CD14-positive monocyte (primary cell): Measurements from ENCODE around the gene ZNF697. TPM values are rescaled to one million over a fixed set of nuclear protein-coding genes. Genes with fewer than 3 reads are reported as not detected.
"Not testable (repeated sequence)": the region's sequence is repeated elsewhere in the genome, so short reads cannot be mapped to it uniquely, and the experiment has no call there.

Experiments used
- DNase-seq, 3 donors: peaks; one replicate each; pipeline ENCODE4 v3.0.0-alpha.2; 2011 to 2022
- H2AFZ ChIP-seq: 2 replicates; pipeline ENCODE4 v1.6.0; 2012; ENCODE audit warnings: mild to moderate bottlenecking, low read depth, low read length, inconsistent platforms; ENCODE audit not compliant: insufficient read depth, poor library complexity, severe bottlenecking
- H3K27ac ChIP-seq, 2 donors: 1 replicate in 1 of 2; 2 replicates in 1 of 2; pipeline ENCODE4 v1.5.1; 2012 to 2013; ENCODE audit warnings: low read length in 2 of 2, control low read depth in 1 of 2, inconsistent platforms in 1 of 2, low read depth in 1 of 2, mild to moderate bottlenecking in 1 of 2
- H3K27me3 ChIP-seq, 2 donors: one replicate each; pipeline versions ENCODE4 v1.6.0 to v1.6.1; 2011 to 2013; ENCODE audit warnings: low read length in 2 of 2; ENCODE audit not compliant: control insufficient read depth in 2 of 2, insufficient read depth in 2 of 2
- H3K36me3 ChIP-seq, 2 donors: replicated peaks in 1 of 2; 1 replicate in 1 of 2; 2 replicates in 1 of 2; pipeline versions ENCODE4 v1.5.1 to v1.6.1; 2012 to 2013; ENCODE audit warnings: low read length in 2 of 2, control low read depth in 1 of 2, inconsistent platforms in 1 of 2, mild to moderate bottlenecking in 1 of 2; ENCODE audit not compliant: insufficient read depth in 2 of 2, control insufficient read depth in 1 of 2
- H3K4me1 ChIP-seq, 2 donors: 1 replicate in 1 of 2; 2 replicates in 1 of 2; pipeline versions ENCODE4 v1.5.1 to v1.6.1; 2012 to 2013; ENCODE audit warnings: low read length in 2 of 2, control low read depth in 1 of 2, inconsistent platforms in 1 of 2, mild to moderate bottlenecking in 1 of 2, moderate library complexity in 1 of 2; ENCODE audit not compliant: insufficient read depth in 2 of 2, control insufficient read depth in 1 of 2
- H3K4me2 ChIP-seq: replicated peaks from 2 replicates; pipeline ENCODE3; 2012; ENCODE audit warnings: low read length, moderate library complexity, mild to moderate bottlenecking; ENCODE audit not compliant: poor library complexity, severe bottlenecking; ENCODE audit errors: extremely low read depth
- H3K4me3 ChIP-seq, 3 experiments: fragments of 200-600 bp in 1 of 3; sonication (generic) in 1 of 3; replicated peaks in 1 of 3; 1 replicate in 2 of 3; 2 replicates in 1 of 3; pipeline ENCODE4 v1.5.1; 2011 to 2013; ENCODE audit warnings: low read length in 3 of 3, mild to moderate bottlenecking in 3 of 3, control low read depth in 2 of 3, low read depth in 2 of 3, inconsistent platforms in 1 of 3, moderate library complexity in 1 of 3
- H3K79me2 ChIP-seq: 2 replicates; pipeline ENCODE4 v1.6.0; 2012; ENCODE audit warnings: mild to moderate bottlenecking, control low read depth, inconsistent platforms, low read length, moderate library complexity; ENCODE audit not compliant: insufficient read depth
- H3K9ac ChIP-seq: 2 replicates; pipeline ENCODE4 v1.6.0; 2017; ENCODE audit warnings: low read length, mild to moderate bottlenecking; ENCODE audit not compliant: insufficient read depth, poor library complexity, severe bottlenecking
- H3K9me3 ChIP-seq, 2 donors: replicated peaks in 1 of 2; 1 replicate in 1 of 2; 2 replicates in 1 of 2; pipeline versions ENCODE4 v1.5.1 to v1.6.1; 2012 to 2013; ENCODE audit warnings: low read length in 2 of 2, control low read depth in 1 of 2; ENCODE audit not compliant: control insufficient read depth in 1 of 2, insufficient read depth in 1 of 2
- H4K20me1 ChIP-seq: 2 replicates; pipeline ENCODE4 v1.6.0; 2012; ENCODE audit warnings: mild to moderate bottlenecking, low read length, control low read depth, moderate library complexity; ENCODE audit not compliant: insufficient read depth
- H3K27ac Mint-ChIP-seq, 7 donors: one replicate each; pipeline ENCODE4 v1.8.0; 2020; ENCODE audit warnings: mild to moderate bottlenecking in 7 of 7, mixed read lengths in 7 of 7, moderate library complexity in 6 of 7, inconsistent platforms in 2 of 7
- H3K27me3 Mint-ChIP-seq, 3 donors: one replicate each; pipeline ENCODE4 v1.8.0; 2021 to 2022; ENCODE audit warnings: low read depth in 3 of 3, mild to moderate bottlenecking in 3 of 3, mixed read lengths in 3 of 3, moderate library complexity in 3 of 3, inconsistent platforms in 1 of 3
- H3K36me3 Mint-ChIP-seq, 2 donors: one replicate each; pipeline ENCODE4 v1.8.0; 2020; ENCODE audit warnings: mixed read lengths in 2 of 2, inconsistent platforms in 1 of 2, mild to moderate bottlenecking in 1 of 2
- H3K4me1 Mint-ChIP-seq: one replicate; pipeline ENCODE4 v1.8.0; 2020; ENCODE audit warnings: mild to moderate bottlenecking, mixed read lengths
- H3K4me3 Mint-ChIP-seq, 2 donors: one replicate each; pipeline ENCODE4 v1.8.0; 2020; ENCODE audit warnings: mild to moderate bottlenecking in 2 of 2, mixed read lengths in 2 of 2, moderate library complexity in 1 of 2
- H3K9me3 Mint-ChIP-seq, 7 donors: one replicate each; pipeline ENCODE4 v1.8.0; 2020 to 2022; ENCODE audit warnings: mixed read lengths in 7 of 7, mild to moderate bottlenecking in 6 of 7, moderate library complexity in 6 of 7, inconsistent platforms in 2 of 7
- WGBS: methylation state at CpG from one replicate; pipeline ENCODE4 v1.1.5; 2013; ENCODE audit warnings: missing lambda C conversion rate; ENCODE audit not compliant: insufficient coverage; 5-methylcytosine and 5-hydroxymethylcytosine counted together
- intact Hi-C, 2 donors: fragments of 100-400 bp; cut with micrococcal nuclease; formaldehyde crosslinking; loops; one replicate each; pipeline versions ENCODE4 v1.15.0 to v1.15.1; 2023
- polyA plus RNA-seq, 3 donors: library from polyadenylated mRNA; depleted of rRNA in 1 of 3; unstranded in 2 of 3; stranded (reverse) in 1 of 3; fragments of 300-500 nt in 2 of 3; fragments of >200 nt in 1 of 3; fragmentation: Illumina TruSeq in 2 of 3; gene quantifications; 1 replicate in 2 of 3; 2 replicates in 1 of 3; pipeline ENCODE4 v1.2.3, GENCODE V29; 2012 to 2021
- TF ChIP-seq, protein P1 (sequence below): fragments of 200-600 bp; IDR thresholded peaks from one replicate; pipeline ENCODE4 v1.8.0; 2022; ENCODE audit warnings: antibody characterized with exemption, mild to moderate bottlenecking

The ZNF697 gene
- polyA plus RNA-seq, 3 donors: 0.37 to 3.1 (median 0.49) TPM

DNA sequence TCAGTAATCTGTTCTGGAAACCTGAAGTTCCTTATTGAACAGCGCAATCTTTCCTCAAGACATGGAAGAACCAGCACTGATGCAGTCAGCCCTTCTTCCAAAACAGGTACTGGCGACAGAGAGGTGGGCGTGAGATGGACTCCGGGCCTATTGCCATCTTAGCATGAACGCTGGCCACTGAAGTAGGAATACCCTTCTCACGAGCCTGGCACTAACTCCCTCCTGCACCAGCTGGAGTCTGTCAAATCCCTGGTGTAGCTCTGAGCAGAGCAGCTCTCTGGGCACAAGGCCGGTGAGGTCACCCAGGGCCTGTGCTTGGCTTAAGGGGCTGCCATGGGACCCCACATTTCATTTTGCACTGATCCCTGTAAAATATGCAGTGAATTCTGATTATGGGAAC lies 33.0 kb downstream of the ZNF697 start:
- not testable (repeated sequence) for H3K9me3 Mint-ChIP-seq, H3K27ac Mint-ChIP-seq

DNA sequence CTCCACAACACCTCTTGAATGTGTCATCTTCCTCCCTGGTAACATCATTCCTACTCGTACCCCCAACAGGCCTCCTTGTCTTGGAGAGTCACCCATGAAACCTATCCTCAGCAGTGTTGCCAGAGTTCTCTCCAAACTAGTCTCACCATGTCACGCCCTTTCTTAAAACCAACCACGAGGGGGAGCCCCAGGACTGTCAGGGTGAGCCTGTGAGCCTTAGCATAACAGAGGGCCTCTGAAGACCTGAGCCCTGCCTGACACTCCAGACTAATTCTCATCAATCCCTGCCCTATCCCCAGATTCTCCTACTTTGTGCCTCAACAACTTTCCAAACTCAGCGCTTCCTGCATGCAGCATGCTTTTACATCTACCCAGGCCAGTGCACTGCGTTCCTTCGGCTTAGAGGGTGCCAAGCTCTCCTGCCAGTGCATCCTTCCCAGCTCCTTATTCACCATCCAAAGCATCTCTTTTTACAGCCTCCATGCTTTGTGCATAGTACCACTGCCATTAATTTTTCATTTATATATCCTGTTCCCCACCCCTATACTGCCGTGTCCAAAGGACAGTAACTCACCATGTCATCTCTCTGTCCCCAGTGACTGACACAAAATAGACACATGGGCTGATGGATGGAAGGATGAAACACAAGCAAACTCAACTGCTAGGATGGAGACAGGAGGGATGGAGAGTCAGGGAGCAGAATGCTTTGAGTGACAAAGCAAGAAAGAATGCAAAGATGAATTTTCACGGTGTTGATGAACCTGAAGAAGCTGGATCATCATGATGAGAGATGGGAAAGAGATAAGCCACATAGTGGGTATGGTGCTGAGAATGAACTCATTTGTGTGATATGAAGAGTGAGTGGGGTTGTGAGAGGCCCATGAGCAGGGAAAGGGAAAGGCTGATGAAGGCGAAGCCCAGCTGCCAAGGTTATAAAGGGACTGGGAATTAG lies 34.0 kb downstream of the ZNF697 start:
- H3K4me3 ChIP-seq: no peak overlapping the region
- H3K9me3 ChIP-seq: no peaks in the 10 kb centered on the region
- H3K27me3 ChIP-seq: no peaks in the 10 kb centered on the region
- H3K79me2 ChIP-seq: no peaks in the 10 kb centered on the region
- peak; percentile 73 to 80 (median 75) for DNase-seq
- no peaks in the 10 kb centered on the region for H4K20me1 ChIP-seq
- peaks cover 0 to 5% of the 10 kb centered on the region in 2 donors for H3K36me3 ChIP-seq
- no peak overlapping the region for H3K9ac ChIP-seq
- no peak overlapping the region for H2AFZ ChIP-seq
- Mint-ChIP-seq H3K4me3 (no peak overlapping the region), H3K27ac (no peak overlapping the region), H3K4me1 (peaks cover 16% of the 10 kb centered on the region), H3K27me3 (peaks cover 1 to 5% (median 2%) of the 10 kb centered on the region in 3 donors), H3K9me3 (no peaks in the 10 kb centered on the region), H3K36me3 (peaks cover 4 to 7% of the 10 kb centered on the region in 2 donors)
- intact Hi-C loops: loop anchor here (1.0 to 10.0 kb wide), 4 partner anchors 48 to 67 kb away; no protein-coding TSS in a partner anchor
- TF ChIP-seq, protein P1, sequence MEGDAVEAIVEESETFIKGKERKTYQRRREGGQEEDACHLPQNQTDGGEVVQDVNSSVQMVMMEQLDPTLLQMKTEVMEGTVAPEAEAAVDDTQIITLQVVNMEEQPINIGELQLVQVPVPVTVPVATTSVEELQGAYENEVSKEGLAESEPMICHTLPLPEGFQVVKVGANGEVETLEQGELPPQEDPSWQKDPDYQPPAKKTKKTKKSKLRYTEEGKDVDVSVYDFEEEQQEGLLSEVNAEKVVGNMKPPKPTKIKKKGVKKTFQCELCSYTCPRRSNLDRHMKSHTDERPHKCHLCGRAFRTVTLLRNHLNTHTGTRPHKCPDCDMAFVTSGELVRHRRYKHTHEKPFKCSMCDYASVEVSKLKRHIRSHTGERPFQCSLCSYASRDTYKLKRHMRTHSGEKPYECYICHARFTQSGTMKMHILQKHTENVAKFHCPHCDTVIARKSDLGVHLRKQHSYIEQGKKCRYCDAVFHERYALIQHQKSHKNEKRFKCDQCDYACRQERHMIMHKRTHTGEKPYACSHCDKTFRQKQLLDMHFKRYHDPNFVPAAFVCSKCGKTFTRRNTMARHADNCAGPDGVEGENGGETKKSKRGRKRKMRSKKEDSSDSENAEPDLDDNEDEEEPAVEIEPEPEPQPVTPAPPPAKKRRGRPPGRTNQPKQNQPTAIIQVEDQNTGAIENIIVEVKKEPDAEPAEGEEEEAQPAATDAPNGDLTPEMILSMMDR: peak; percentile 85
- 51% methylated on average over 6 of the region's 9 CpGs for WGBS
- H3K27ac ChIP-seq: no peak overlapping the region
- H3K4me2 ChIP-seq: no peak overlapping the region
- peaks cover 4 to 18% of the 10 kb centered on the region in 2 donors for H3K4me1 ChIP-seq

More for the DNA sequence above, 33.0 kb downstream of the ZNF697 start:
- H4K20me1 ChIP-seq, H3K9me3 ChIP-seq, H3K27me3 ChIP-seq, H3K27ac ChIP-seq, H3K4me3 ChIP-seq, DNase-seq, H3K79me2 ChIP-seq, H3K27me3 Mint-ChIP-seq, H3K4me2 ChIP-seq, H3K4me3 Mint-ChIP-seq, H3K9ac ChIP-seq, H2AFZ ChIP-seq: not testable (repeated sequence)
- Mint-ChIP-seq H3K4me1 (peaks cover 12% of the 10 kb centered on the region), H3K36me3 (peaks cover 12 to 18% of the 10 kb centered on the region in 2 donors)
- H3K36me3 ChIP-seq: peaks cover 0 to 16% of the 10 kb centered on the region in 2 donors
- H3K4me1 ChIP-seq: peaks cover 4 to 18% of the 10 kb centered on the region in 2 donors
- 100% methylated on average over 5 of the region's 7 CpGs for WGBS
- intact Hi-C loops: loop anchor here in 1 of 2 donors (10.0 kb wide), 1 partner anchor 60 kb away; no protein-coding TSS in a partner anchor
